GM18520 (cell line): ENCODE data around the gene TRMT1.

ENCODE experiments used
- ATAC-seq: cut with Tn5 transposase; IDR thresholded peaks from one replicate; pipeline ENCODE4 v1.9.1; 2021; ENCODE audit not compliant: unreplicated experiment

The TRMT1 gene

GRCh38 chr19:13072188-13072908 lies 44.2 kb downstream of the TRMT1 start:
- no peak for ATAC-seq

- no peak for ATAC-seq
These were observed 44.9 kb downstream of the TRMT1 start for GRCh38 chr19:13071444-13072187.

- no peak for ATAC-seq
These were observed 46.0 kb downstream of the TRMT1 start for GRCh38 chr19:13070425-13071140.

DNA sequence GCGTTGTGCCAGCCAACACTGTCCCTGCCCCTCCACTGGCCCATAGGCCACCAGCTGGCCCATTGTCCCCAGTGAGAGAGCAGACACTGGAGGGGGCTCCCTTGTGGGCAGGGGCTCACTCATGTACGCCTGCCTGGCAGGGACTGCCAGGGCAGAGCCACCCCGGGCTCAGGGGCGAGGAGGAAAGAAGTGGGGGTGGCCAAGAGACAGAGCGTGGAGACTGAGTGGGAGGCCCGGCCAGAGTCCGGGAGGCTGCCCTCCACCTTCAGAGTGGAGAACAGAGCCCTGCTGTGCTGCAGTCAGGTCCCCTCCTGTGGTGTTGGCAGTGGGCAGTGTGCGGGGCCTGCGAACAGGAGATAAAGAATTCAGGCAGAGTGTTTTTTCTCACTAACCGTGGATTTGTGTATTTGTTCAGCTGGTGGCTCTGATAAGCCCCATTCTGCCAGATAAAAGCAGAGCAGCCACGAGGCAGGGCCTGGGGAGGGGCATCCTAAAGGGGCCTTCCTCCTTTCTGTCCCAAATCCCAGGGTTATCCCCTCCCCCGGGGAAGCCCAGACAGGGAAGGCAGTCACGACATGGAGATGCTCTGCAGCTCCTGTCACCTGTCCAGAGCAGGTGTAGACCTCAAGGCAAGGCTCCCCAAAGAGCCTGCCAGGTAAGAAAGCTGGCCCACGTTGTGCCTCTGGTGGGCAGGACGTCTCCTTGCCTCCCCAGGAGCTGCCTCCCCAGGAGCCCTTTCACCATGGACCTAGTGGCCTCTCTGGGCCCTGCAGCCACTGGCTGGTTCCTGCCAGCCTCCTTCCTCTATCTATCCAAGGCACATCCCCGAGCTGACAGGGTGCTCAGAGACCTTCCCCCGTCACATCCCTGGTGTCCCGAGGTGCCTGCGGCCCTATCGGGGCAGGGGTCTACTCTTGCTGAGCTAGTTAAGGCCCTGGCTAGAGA lies 46.9 kb downstream of the TRMT1 start:
- no peak for ATAC-seq

DNA sequence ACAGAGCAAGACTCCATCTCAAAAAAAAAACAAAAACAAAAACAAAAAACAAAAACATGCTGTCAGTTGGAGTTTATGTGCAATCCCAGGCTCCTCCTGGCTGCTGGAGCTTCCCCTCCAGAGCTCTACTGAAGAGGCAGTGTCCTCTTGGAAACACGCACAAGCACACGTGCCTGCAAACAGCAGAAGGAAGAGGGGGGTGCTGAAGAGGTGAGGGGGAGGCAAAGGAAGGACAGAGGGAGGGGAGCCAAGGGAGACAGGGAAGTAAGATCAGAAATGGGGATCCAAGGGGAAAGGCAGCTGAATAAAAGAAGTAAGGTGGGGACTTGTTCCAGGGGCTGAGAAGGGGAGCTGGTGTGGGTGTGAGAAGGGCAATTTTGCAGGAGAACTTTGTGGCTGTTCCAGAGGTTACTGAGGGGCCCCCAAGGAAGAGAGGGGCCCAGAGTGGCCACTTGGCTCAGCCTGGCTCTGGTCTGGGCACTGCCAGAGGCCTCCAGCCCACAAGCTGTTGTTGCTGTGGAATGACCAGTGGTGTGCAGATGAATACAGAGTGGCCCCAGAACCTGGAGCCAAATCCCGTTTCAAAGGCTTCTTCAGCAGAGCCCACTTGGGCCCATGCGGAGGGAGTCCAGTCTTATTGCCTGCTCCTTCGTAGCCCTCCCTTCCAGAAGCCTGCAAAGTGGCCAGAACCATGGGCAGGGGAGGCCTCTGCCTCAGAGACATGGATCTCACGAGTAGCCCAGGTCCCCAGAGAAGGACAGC lies 48.3 kb downstream of the TRMT1 start:
- ATAC-seq: no peak

DNA sequence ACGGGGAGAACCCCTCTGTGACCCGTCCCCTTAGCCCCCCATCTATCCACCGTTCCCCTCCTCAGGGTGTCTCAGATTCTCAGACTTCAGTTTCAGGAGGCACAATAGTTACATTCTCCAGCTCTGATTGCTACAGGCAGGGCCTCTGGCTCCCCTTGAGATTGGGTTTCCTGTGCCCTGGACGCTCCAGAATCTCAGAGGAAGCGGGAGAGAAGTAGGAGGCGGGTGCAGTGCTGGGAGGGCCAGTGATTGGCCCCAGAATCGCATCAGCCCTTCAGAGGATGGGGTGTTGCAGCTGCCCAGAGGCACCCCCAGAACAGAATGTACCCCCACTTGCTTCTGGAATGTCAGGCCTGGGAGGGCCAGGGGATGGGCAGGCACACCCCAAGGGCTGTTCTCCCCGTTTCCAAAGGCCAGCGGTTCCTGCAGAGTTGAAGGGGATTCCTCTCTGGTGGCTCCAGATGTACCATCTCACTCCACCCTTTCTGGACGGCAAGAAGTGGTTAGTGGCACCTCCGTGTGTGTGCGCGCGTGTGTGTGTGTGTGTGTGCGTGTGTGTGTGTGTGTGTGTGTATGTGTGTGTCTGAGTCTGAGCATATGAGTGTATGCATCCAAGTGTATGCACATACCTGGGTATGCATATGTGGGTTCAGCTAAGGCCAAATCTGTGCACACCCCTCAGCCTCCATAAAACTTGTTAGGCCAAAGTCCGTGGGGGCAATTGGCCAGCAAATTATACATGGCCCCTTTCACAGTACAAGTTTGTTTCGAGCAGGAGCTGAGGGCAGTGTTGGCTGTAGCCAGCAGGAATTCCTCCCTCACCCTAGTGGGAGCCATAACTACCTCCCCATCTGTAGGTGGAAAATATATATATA lies 49.4 kb downstream of the TRMT1 start:
- no peak for ATAC-seq

- no peak for ATAC-seq
These were observed 50.3 kb downstream of the TRMT1 start for GRCh38 chr19:13066226-13066625.

GRCh38 chr19:13064092-13064489 lies 52.4 kb downstream of the TRMT1 start:
- ATAC-seq: no peak

- no peak for ATAC-seq
These were observed 53.0 kb downstream of the TRMT1 start for GRCh38 chr19:13063461-13064091.

GRCh38 chr19:13062317-13062716 lies 54.2 kb downstream of the TRMT1 start:
- no peak for ATAC-seq

DNA sequence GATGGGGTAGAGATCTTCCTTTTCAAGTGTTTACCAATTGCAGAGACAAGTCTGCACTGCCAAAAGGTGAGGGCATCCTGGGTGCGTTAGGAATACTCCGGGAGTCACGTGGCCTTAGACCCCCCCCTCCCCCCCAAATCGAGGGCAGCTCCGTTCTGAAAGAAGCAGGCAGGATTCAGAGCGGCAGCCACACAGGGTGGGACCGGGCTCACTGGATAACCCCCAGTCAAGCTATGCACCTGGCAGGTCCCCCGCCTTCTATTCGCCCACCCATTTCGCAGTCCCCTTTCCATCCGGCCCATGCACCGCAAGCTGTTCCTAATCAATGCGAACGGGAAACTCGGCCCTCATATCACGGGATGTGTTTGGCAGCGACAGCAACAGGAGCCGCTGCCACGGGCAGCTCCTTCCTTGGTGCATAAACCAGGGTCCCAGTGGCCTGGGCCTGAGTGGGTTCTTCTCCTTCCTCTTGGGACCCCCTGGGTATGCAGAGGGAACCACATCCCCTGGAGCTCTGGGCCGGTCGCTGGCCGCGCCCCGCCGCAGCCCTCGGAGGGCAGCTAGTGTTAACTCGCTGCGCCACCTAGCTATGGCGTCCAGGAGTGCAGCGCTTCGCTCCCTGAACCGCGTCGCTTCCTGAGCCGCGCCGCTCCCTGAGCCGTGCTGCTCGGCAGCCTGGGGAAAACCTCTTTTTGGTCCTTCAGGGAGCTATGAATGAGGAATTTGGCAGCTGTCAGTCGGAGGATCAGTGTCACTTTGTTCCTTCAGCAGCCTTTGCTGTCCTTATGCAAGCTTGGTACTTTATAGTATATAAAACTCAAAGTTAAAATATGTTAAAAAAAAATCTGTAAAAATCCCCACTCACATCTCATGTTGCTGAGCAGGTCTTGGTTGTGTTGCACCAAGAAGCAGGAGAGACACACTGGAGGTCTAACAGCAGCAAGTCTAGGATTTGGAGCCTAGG lies 55.3 kb downstream of the TRMT1 start:
- ATAC-seq: peak; percentile 69

- ATAC-seq: no peak
These were observed 56.1 kb downstream of the TRMT1 start for GRCh38 chr19:13060233-13060963.

DNA sequence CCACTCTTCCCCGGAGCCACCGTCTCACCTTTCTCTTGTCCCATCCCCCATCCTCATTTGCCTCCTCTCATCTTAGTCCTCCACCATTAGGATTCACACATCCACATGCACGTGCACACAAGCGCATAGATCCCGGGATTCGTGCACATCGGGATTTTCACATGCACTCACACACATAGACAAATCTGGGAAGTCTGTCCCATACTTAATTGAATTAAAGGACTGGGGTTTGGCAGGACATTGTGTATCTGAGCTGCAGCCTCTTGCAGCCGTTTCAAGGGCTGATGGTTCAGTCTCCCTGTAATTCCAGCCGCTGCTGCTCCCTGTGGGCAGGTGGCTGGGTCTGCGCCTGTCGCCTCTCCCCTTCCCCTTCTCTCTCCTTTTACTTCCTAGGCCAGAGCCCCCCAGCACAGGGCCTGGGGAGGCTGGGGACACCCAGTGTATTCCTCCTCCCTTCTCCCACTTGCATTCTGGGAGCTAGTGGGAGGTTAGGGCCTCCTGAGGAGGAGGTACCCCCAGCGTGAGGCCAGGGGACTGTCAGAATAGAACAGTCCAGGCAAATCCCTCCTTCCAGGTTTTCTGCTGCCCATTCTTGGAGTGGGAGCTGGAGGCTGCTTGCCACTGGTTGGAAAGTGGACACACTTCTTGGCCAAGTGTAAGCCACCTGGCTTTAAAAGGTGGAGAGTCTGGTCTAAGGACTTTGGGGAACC lies 57.4 kb downstream of the TRMT1 start:
- no peak for ATAC-seq

DNA sequence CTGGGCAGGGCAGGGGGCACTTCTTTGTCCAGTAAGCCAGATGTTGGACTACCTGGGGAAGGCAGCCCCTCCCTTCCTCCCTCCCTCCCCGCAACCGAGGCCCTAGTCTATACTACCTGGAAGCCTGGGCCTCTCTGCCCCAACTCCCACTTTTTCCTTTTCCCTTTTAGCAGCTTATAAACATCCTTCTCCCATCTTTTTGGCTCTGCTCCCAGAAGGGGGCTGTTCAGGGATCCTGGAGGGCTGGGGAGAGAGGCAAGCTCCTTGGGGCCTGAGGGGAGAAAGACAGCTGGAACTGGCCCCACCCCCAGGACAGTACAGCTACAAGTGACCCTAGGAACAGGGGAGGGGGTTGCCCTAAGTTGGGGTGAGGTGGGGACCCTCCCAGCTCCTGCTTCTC lies 58.8 kb downstream of the TRMT1 start:
- ATAC-seq: no peak

GRCh38 chr19:13057147-13057572 lies 59.4 kb downstream of the TRMT1 start:
- ATAC-seq: no peak

GRCh38 chr19:13056052-13056660 lies 60.4 kb downstream of the TRMT1 start:
- no peak for ATAC-seq
